ENCODE data around the gene MEP1B.
"Not testable (repeated sequence)": the region's sequence is repeated elsewhere in the genome, so short reads cannot be mapped to it uniquely, and the experiment has no call there.

MEP1B gene

DNA sequence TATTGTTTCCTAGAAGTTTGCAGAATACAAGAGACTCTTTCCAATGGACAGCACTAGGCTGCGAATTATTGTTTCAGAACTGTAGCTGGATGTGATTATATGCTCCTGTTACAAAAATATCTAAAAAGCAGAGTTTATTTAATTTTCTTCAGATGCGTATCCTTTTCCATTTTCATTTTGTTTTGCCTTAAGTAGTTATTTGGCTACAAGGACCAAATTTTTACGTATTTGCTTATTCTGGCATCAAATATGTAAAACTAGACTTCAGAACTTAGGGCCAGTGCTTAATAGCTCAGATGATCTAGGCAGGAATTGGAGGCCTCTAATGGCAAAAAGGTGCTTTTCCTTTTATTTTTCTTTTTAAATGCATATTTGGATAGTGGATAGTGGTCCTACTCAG lies 18.7 kb downstream of the MEP1B start:
- no peak for DNase-seq (ENCODE audit: low read depth in 1 of 2, low spot score in 1 of 2)

DNA sequence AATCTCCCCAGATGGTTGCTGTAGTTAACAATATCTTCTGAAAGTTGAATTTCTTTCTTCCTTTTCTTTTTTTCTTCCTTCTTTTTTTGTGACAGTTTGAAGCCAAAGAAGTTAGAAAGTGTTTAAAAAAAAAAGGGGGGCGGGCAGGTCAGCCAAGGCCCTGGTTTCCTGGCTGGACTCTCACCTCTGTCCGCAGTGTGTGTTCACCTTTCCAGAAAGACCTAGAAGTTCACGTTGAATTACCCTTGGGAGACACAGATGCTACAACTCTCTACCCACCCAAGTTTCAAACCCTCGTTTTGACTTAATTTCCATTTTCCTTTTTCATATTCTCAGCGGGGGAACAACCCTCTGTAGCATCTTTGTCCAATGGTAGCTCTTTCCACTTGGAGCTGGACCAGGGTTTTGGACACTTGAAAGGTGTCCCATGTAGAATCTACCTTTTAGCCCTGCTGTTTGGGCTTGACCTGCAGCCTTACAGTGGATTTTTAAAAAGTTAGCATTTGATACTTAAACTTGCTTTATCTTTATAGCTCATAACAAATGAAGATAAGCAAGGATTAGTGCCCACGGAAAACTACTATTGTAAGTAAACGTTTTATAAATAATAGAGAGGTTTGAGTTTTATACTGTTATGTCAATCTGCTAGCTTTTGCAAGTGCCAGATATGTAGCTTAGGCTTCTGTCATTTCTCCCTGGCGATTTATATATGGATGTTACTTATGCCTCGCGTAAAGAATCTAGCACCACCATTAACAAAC lies 20.0 kb downstream of the MEP1B start:
- DNase-seq (ENCODE audit: low read depth in 1 of 2, low spot score in 1 of 2): no peak

DNA sequence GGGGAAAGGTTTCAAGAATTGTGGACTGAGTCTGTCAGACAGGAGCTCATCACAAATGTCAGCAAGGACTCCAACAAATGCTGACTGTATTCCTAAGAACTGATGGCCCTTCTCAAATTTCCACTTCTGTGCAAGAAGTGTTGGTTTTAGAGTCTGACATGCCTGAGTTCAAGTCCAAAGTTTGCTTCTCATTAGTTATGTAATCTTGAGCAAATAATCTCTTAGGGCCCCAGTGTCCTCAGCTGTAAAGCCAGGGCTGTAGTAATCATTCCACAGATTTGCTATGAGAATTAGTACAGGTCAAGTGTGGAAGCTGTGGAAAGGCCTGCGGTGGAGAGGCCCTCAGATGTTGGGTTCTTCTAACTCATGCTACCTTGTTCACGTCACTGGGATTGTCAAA lies 23.9 kb downstream of the MEP1B start:
- no peak for DNase-seq (ENCODE audit: low read depth in 1 of 2, low spot score in 1 of 2)

DNA sequence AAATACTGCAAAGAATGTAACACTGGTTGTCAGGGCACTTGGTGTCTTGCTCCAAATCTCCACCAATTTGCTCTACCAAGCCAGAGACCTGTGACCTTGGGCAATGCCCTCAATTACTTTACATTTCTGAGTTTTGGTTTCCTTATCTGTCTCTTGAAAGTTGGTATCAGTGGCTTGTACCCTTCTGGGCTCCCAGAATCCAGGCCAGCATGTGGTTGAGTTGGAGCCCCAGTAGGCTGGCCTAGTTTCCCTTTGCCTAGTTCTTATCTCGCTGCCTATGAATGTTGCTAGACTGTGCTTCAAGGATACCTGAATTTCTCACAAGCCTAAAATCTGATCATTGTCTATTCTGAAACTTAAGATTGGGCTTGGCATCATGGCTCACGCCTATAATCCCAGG lies 26.6 kb downstream of the MEP1B start:
- DNase-seq (ENCODE audit: low read depth in 1 of 2, low spot score in 1 of 2): no peak

DNA sequence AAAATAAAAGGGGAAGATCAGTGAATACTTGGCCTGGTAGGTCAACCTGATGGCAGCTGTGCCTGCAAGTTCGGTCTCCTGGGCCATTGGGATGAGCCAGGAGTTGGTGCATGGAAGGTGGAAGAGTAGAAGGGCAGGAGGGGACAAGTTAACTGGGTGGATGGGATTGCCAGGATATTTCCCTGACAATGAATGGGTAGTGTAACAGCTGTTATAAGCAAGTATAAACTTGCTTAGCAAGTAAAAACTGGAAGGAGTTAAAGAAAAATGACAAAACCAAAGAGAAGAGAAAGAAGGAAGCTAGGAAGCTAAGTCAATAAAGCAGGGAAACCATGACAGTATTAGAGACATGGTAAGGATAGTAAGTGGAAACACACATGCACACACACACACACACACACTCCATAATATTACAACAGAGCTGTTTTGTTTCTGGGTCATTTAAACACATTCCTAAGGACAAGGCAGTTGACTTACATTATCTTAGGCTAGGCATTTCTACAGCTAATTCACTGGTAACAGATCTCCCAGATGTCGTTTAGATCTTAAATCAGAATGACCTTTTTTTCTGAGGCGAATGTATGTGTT lies 29.7 kb downstream of the MEP1B start:
- DNase-seq (ENCODE audit: low read depth in 1 of 2, low spot score in 1 of 2): no peak

DNA sequence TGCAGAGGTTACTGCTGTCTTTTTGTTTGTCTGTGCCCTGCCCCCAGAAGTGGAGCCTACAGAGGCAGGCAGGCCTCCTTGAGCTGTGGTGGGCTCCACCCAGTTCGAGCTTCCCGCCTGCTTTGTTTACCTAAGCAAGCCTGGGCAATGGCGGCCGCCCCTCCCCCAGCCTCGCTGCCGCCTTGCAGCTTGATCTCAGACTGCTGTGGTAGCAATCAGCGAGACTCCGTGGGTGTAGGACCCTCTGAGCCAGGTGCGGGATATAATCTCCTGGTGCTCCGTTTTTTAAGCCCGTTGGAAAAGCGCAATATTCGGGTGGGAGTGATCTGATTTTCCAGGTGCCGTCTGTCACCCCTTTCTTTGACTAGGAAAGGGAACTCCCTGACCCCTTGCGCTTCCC lies 43.5 kb downstream of the MEP1B start:
- not testable (repeated sequence) for DNase-seq (ENCODE audit: low read depth in 1 of 2, low spot score in 1 of 2)

DNA sequence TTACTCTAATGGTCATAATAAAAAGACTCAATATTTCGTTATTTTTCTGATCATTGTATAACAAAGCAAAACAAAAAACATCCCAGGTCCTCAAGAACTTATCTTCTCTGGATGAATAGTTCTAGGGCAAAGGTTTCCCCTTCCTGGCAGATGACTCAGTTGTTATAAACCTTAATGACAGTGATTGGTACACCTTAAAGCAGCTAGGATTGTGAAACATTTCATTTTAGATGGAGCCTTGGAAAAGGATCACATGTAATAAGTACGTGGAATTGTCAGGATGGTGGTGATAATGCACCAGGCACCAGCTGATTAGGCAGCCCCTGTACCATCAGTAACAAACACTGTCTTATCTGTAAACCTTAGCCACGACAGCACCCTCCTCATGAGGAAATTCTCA lies 47.2 kb downstream of the MEP1B start:
- DNase-seq (ENCODE audit: low read depth in 1 of 2, low spot score in 1 of 2): no peak

DNA sequence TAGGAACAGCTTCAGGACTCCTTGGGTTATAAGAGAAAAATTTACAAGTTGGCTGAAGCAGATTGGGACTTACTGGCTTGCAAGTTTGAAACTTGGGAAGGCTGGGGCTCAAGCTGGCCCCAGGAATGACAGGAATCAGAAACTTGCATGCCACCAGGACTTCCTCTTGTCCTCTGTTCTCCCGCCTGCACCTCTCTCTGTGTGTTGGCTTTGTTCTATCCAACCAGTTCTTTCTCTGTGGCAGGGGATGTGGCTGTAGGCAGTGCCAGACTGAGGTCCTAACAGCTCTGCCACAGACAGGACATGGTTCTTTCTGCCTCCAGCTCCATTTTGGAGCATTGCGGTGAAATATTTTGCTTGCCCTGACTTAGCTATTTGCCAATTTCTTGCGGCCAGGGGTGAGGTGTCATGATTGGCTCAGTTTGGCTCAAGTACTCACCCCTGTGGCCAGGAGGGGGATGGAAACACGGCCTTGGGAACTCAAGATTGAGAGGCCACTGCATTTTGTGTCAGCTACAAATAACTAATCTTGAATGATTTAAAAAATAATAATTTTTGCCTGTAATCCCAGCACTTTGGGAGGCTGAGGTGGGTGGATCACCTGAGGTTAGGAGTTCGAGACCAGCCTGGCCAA lies 48.9 kb downstream of the MEP1B start:
- no peak for DNase-seq (ENCODE audit: low read depth in 1 of 2, low spot score in 1 of 2)

DNA sequence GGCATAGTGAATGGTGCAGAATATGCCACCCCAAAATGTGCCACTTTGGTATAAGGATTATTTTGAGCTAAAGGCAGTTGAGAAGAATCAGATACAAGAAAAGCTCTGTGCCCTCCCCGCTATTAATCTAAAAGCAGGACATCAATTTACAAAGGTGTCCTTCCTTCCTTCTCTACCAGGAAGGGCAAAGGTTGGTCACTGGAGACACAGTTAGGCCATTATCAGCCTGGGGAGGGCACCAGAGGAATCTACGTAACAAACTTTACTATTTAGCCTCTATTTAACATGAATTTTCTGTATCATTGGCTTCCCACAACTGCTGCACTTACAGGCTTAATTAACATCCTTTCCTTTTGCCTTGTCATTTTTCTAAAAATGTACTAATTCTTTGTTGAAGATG lies 52.6 kb downstream of the MEP1B start:
- DNase-seq (ENCODE audit: low read depth in 1 of 2, low spot score in 1 of 2): no peak

DNA sequence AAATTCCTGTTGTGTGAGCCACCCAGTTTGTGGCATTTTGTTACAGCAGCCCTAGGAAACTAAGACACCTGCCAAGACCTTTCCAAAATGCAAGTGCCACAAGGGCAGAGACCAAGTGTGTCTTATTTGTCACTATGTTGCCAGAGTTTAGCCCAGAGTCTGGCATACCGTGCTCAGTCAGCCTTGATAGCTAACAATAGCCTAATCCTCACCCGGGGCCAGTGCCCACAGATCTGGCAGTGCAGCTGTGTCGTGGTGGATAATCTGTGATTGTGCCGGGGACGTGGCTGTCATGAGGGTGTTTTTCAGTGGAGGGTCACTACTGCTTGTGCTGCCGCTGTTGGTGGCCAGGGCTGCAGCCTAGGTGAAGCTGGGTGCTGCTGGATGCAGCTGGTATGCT lies 53.5 kb downstream of the MEP1B start:
- no peak for DNase-seq (ENCODE audit: low read depth in 1 of 2, low spot score in 1 of 2)

DNA sequence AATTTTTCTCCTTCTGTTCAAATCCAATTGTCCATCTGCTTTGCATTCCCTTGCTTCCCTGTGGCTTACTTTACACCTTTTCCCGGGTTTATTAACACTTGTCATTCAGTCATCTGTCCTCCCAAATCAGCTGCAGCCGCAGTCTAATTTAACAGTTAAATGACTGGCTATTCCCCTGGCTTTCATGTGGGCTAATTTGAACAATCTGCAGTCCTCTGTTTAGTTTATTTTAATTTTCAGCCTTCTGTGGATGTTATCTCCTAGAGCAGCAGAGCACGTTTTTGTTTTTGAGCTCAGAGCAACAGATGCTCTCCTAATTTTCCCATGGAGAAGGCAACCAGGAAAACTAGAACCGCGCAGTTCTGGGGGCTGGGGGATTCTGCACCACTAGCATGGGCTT lies 55.0 kb downstream of the MEP1B start:
- no peak for DNase-seq (ENCODE audit: low read depth in 1 of 2, low spot score in 1 of 2)

DNA sequence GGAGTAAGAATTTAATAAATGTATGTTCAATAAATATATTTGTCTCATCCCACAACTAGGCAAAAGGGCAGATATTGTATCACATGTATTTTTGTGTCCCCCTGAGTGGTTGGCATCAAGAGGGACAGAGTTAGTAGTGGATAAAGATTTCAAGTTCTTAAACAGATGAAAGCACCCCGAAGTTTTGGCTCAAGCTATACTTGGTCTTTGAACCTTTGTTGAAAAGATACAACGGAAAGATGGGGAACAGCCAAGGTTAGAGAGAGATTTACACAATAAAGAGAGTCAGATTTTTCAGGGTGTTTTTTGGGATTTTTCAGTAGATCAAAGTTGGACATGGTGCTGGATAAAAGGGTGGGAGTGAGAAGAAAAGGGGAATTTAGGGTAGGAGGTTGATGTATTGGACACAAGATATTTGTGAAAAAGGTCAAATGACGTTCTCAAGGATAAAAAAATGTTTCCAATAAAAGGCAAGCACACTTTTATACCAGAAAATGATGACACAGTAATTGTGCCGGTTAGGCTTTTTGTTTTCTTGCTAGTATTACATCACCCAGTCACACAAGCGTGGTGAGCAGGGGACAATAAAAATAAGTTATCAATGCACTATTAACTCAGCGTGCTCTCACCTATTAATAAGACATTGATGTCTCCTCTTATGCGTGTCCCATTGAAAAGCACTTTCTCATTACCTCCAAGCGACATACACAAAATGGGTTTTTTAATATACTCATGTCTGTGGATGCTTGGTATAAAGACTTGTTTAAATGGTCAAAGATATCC lies 59.5 kb downstream of the MEP1B start:
- no peak for DNase-seq (ENCODE audit: low read depth in 1 of 2, low spot score in 1 of 2)

DNA sequence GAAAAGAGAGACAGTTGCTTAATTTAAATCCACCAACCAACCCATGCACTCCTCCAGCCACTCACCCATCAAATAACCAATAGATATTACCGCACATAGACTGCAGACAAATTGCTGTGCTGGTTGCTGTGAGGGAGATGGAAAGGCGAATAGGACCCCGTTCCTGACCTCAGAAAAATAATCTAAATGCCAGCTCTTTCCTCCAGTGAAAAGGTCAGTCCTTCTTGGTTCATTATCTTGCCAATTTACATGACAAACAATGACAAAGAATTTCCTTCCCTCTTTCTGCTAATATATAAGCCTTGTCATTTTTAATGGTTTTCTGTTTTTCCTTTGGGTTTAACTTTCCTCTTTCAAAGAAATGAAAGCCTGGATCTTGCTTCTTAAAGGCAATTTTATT lies 61.6 kb downstream of the MEP1B start:
- DNase-seq (ENCODE audit: low read depth in 1 of 2, low spot score in 1 of 2): no peak

DNA sequence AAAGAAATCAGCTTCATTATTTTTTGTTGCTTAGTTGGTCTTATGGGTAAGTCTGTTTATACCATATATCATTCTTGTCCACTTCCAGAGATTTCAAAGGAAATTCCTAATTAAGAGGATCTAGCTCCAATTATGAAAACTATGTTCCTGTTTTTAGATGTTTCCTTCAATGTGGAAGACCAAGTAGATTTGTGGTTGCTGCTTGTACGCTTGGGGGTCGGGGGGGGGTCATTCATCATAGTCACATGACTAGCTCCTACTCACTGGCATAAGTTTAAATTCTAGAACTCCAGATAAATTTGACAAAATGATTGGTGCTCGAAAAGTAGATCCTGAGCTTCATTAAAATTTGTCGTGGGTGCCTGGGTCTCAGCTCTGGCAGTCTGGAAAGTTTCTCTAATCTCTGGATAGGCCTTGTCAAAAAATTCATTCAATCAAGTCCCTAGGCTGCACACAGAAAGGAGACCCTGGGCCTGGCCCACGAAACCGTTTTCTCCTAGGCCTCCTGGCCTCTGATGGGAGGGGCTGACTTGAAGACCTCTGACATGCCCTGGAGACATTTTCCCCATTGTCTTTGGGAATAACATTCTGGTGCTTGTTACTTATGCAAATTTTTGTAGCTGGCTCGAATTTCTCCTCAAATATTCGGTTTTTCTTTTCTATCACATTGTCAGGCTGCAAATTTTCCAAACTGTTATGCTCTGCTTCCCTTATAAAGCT lies 62.5 kb downstream of the MEP1B start:
- DNase-seq (ENCODE audit: low read depth in 1 of 2, low spot score in 1 of 2): no peak

DNA sequence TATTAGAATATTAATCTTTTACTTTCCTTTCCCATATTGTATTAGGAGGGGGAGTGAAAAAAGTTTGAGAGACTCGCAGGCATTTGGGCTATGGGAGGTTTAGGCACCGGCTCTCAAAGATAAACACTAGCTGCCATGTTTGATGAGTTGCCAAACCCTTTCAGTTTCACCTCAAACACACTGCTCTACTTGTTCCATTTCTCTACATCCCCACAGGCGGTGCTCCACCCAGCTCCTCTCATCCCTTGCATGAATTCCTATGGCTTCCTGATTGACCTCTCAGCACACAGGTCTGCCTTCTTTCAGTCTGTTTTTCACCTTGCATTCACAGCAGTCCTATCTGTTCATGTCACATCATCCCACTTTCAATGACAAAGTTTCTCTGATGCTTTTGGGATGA lies 65.7 kb downstream of the MEP1B start:
- no peak for DNase-seq (ENCODE audit: low read depth in 1 of 2, low spot score in 1 of 2)

DNA sequence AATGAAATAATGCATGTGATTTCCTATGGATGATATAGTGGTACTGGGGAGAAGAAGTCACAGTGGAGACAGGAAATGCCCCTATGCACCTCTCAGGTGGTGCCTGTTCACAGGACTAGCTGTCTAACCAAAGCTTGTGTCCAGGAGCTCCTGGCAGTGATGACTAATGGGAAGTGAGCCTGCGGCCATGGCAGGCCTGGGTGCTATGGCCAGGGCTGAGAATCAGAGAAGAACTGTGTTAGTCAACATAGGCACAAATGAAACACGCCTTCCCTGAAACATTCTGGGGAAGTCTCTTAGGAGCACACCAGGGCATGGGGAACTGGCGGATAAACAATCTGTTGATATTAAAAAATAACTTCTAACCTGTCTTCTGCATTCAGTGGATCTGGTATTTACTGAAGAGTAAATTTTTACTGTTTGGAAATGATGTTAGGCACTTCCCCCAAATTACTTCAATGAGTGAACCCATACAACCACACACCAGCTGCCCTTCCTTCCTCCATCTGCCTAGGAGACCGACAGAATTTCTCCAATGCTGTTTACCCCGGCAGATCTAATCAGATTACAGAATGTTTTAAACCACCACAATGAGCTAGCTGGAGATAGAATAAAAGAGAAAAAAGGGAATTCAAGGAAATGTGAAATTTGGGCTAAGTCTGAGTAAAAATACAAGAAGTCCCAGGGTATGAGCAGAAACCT lies 67.4 kb downstream of the MEP1B start:
- no peak for DNase-seq (ENCODE audit: low read depth in 1 of 2, low spot score in 1 of 2)

DNA sequence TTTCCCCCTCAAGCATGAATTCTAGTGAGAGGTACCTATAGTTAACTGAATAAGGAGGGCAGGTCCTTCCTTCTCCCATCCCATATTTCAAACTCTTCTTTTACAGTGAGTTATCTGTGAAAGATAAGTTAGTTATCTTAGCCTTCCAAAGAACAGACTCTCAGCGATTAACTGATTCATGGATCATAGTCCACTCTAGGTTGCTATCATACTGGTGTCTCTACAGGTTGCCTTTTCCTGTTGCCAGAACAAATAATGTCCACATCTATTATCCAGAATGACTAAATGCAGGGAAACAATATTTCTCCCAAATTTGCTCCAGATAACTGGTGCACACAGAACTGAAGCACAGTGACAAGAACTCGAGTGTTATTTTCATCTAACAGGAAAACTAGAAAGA lies 68.3 kb downstream of the MEP1B start:
- no peak for DNase-seq (ENCODE audit: low read depth in 1 of 2, low spot score in 1 of 2)

DNA sequence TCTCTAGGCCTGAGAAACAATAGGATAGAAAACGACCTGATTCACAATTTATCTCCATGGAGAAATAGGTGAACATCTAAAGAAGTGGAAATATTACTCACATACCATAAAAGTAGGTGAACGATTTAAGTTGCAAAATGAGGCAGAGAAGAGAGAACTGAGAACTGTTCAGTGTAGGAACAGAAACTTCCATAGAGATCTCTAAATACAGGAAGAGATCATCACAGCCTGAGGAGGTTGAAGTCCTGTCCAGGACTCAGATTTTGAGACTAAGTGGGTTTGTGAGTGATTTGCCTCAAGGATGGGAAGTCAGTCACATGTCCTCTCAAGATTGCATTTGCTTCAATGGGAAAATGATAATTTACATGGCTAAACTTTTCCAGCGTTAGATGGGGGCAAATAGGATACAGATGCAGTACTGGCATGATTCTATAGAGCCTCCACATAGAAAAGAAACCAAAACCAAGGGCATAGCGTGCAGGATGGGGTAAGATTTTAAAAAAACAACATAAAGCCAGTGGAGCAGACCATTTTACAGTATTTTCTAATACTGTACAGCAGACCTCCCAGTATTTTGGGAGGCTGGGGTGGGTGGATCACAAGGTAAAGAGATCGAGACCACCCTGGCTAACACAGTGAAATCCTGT lies 68.8 kb downstream of the MEP1B start:
- DNase-seq (ENCODE audit: low read depth in 1 of 2, low spot score in 1 of 2): no peak

DNA sequence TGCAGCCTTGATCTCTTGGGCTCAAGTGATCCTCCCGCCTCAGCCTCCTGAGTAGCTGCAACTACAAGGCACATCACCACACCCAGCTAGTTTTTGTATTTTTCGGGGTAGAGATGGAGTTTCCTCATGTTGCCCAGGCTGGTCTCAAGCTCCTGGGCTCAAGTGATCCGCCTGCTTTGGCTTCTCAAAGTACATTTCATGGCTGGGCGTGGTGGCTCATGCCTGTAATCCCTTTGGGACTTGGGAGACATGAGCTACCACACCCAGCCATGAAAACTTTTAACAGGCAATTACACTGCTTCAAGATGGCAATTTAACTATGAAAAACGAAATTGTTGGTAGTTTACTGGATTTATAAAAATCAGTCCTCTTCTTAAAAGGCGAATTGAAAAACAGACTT lies 69.7 kb downstream of the MEP1B start:
- no peak for DNase-seq (ENCODE audit: low read depth in 1 of 2, low spot score in 1 of 2)

DNA sequence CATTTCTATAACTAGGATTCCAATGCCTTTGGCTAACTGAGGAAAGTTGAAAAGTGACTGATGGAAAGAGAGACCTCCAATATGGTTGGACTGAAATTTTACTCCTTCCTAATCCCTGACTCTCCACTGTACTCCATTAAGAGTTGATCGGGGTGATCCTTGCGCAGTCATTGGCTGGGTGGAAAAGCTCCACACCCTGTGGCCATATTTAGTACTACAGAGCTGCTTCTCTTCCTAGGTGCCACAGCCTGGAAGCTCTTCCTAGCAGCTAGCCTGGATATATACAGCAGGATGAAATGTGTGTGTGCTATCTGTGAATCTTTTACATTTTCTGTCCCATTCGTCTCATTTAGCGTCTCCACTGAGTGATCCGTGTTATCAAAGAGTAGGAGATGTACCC lies 71.2 kb downstream of the MEP1B start:
- DNase-seq (ENCODE audit: low read depth in 1 of 2, low spot score in 1 of 2): no peak

All from stimulated activated CD4-positive, alpha-beta T cell treated with anti-CD3 and anti-CD28 coated beads, Interleukin-15, amount 100 ng/mL, for 1 hour (primary cell).